Testis (tissue), 3 donors: ENCODE measurements around the gene SYNGR1. TPM values are rescaled to one million over a fixed set of nuclear protein-coding genes. Genes with fewer than 3 reads are reported as not detected.
A peak's percentile ranks its signal among the peaks of the same experiment; 100 is the strongest.

Experiments used
- DNase-seq: peaks from one replicate; pipeline ENCODE4 v3.0.0-alpha.2; 2019
- H3K27ac ChIP-seq, 2 donors: fragments of 200-600 bp; sonication (generic); one replicate each; pipeline ENCODE4 v1.5.1; 2019
- H3K27me3 ChIP-seq: fragments of 200-600 bp; sonication (generic); one replicate; pipeline ENCODE4 v1.5.1; 2019
- H3K36me3 ChIP-seq: fragments of 200-600 bp; sonication (generic); one replicate; pipeline ENCODE4 v1.5.1; 2017; ENCODE audit warnings: low read depth; ENCODE audit errors: missing control alignments
- H3K4me1 ChIP-seq: fragments of 200-600 bp; sonication (generic); one replicate; pipeline ENCODE4 v1.5.1; 2019
- H3K4me3 ChIP-seq, 2 donors: fragments of 200-600 bp; sonication (generic); one replicate each; pipeline ENCODE4 v1.5.1; 2017 to 2019
- H3K9me3 ChIP-seq: fragments of 200-600 bp; sonication (generic); one replicate; pipeline ENCODE4 v1.5.1; 2017
- CTCF ChIP-seq, 3 experiments: fragments of 450-650 bp in 2 of 3; fragments of 200-600 bp in 1 of 3; sonication (generic) in 1 of 3; IDR thresholded peaks; one replicate each; pipeline ENCODE4 v1.5.1; 2016 to 2019; ENCODE audit warnings: antibody characterized with exemption in 3 of 3, mild to moderate bottlenecking in 2 of 3, moderate library complexity in 1 of 3
- POLR2A ChIP-seq: fragments of 450-650 bp; IDR thresholded peaks from one replicate; pipeline ENCODE4 v1.6.1; 2017; ENCODE audit warnings: antibody characterized with exemption, mild to moderate bottlenecking, moderate library complexity
- WGBS, 2 donors: methylation state at CpG; one replicate each; pipeline ENCODE4 v1.1.5; 2018; 5-methylcytosine and 5-hydroxymethylcytosine counted together
- intact Hi-C: fragments of 100-400 bp; cut with DNase I; formaldehyde crosslinking; loops from one replicate; pipeline ENCODE4 v1.15.1; 2023; ENCODE audit warnings: low total_unique reads
- polyA plus RNA-seq: library from polyadenylated mRNA; stranded (reverse); fragments of 350-450 nt; fragmentation: Illumina TruSeq; extraction: RNeasy Lipid Tissue Mini Kit (QIAGEN cat#74804); gene quantifications from one replicate; pipeline ENCODE4 v1.2.3, GENCODE V29; 2014; ENCODE audit warnings: low read depth, low replicate concordance; ENCODE audit not compliant: insufficient read depth
- total RNA-seq, 2 donors: library from RNA; depleted of rRNA; stranded (reverse); fragments of >200 nt; gene quantifications; one replicate each; pipeline ENCODE4 v1.2.3, GENCODE V29; 2016

Gene SYNGR1
- total and polyA plus RNA-seq, 3 donors from 2014 or later = 20.4 to 46.8 (median 32.5) TPM

DNA sequence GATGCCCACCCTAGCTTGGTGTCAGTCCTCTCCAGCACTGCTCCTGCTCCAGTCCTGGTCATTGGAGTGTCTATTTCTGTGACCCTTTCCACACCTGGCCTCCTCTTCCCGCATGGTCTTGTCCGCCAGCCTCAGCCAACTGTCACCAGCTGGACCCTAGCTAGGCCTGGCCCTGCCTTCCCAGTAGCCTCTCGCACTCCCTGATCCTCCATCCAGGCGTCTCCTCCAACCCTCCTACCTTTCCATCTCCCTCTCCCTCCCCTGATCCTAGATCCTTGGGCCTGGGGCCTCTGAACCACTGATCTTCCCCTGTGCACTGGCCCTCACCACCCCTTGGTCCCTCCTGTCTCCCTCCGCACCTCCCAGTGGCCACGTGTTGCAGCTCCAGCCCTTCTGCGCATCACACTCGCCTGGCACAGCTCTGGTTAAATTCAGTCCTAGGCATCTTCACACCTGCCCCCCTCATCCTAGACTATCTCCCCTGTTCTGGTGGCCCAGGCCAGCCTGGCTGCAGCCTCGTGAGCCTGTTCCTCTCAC lies 9.9 kb downstream of the SYNGR1 start:
- no peaks in the 10 kb centered on the region for H3K36me3 ChIP-seq
- DNase-seq = no peak
- WGBS, 2 donors = 80 to 87% methylated on average over 8 to 9 of the region's 9 CpGs
- no peak for TF ChIP-seq CTCF (IDR thresholded peaks at IDR 0.05)
- no peak for TF ChIP-seq POLR2A
- intact Hi-C loops = no loop called here
- no peak overlapping the region for H3K4me3 ChIP-seq
- H3K27ac ChIP-seq = no peak overlapping the region
- no peaks in the 10 kb centered on the region for H3K9me3 ChIP-seq
- peaks cover 32% of the 10 kb centered on the region for H3K4me1 ChIP-seq
- H3K27me3 ChIP-seq = no peaks in the 10 kb centered on the region

DNA sequence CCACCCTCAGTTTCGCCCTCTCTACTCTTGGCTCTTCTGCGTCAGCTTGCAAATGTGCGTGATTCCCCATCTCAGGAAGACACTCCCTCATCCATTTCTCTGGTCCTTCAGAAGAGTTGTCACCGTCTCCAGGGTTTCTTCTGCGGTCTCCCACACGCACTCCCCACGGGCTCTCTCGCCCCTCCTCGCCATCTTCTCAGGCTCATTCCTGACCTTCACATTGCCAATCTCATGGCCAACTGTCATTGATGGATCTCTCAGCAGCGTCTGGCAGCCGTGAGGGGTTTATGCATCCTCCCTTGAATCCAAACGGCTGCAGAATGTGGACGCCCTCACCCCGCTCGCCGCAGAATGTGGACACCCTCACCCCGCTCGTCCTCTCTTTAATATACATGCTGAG lies 10.5 kb downstream of the SYNGR1 start:
- TF ChIP-seq CTCF (IDR thresholded peaks at IDR 0.05) = no peak
- no peak for TF ChIP-seq POLR2A
- intact Hi-C loops = no loop called here
- no peaks in the 10 kb centered on the region for H3K27me3 ChIP-seq
- no peak overlapping the region for H3K27ac ChIP-seq
- H3K36me3 ChIP-seq = no peaks in the 10 kb centered on the region
- no peak overlapping the region for H3K4me3 ChIP-seq
- H3K4me1 ChIP-seq = peaks cover 33% of the 10 kb centered on the region
- no peaks in the 10 kb centered on the region for H3K9me3 ChIP-seq
- 78 to 92% methylated on average over 16 to 18 of the region's 18 CpGs for WGBS, 2 donors
- DNase-seq = no peak

DNA sequence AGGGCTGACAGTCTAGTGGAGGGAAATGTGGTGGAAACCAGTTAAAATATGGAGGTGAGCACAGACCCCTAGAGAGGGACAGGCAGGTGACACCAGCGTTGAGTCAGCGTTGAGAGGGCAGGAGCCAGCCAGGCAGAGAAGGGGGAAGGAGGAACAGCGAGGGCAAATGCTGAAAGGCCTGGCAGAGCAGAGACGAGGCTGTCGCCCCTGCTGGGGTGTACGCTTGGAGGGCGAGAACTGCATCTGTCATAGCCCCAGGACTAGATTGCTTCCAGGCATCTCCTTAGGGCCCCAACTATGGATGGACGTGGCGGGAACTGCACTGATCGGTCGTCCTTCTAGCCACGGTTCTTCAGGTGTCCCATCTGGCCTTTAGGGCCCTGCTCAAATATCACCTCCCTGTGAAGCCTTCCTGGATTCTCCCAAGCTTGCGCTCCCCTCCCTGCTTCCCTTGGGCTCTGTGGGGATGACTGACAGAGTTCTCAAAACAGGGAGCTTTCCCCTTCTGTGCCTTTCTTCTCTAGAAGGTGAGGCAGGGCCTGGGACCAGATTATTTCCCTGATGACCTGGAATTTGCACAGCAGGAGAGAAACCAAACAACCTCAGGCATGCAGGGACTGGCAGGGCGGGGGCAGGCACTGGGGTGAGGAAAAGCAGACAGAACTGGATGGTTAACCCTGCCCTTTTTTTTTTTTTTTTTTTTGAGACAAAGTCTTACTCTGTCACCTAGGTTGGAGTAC lies 11.1 kb downstream of the SYNGR1 start:
- Histone ChIP-seq H3K27me3 (no peaks in the 10 kb centered on the region), H3K4me1 (peaks cover 33% of the 10 kb centered on the region), H3K9me3 (no peaks in the 10 kb centered on the region), H3K4me3 (no peak overlapping the region), H3K27ac (no peak overlapping the region), H3K36me3 (no peaks in the 10 kb centered on the region)
- DNase-seq = no peak
- intact Hi-C loops = no loop called here
- 85 to 87% methylated on average over 14 of the region's 14 CpGs for WGBS, 2 donors
- TF ChIP-seq POLR2A (no peak), CTCF (IDR thresholded peaks at IDR 0.05) (no peak)

- 97 to 100% methylated on average over 7 of the region's 7 CpGs for WGBS, 2 donors
- Histone ChIP-seq H3K4me1 (peaks cover 30% of the 10 kb centered on the region), H3K27me3 (no peaks in the 10 kb centered on the region), H3K27ac (no peak overlapping the region), H3K36me3 (no peaks in the 10 kb centered on the region), H3K4me3 (no peak overlapping the region), H3K9me3 (no peaks in the 10 kb centered on the region)
- intact Hi-C loops = no loop called here
- TF ChIP-seq POLR2A = no peak
- no peak for TF ChIP-seq CTCF (IDR thresholded peaks at IDR 0.05)
- DNase-seq = no peak
These were observed 11.7 kb downstream of the SYNGR1 start for GRCh38 chr22:39361496-39361895.

DNA sequence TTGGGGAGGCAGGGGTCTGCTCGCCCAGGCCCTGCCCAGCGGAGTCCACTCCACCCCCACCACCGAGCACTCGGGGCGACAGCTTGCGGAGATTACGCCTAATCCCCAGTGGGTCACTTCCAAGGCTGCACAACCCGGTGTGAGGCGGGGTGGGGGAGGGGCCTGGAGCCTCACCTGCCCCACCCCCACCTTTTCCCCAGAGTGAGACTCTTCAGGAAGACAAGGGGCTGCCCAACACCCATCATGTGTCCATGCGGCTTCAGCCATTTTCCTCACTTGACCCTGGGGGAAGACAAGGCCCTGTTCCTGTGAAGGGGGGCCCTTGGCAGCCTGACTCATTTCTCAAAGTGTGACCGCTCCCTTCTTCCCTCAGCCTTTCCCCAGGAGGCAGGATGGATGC lies 12.5 kb downstream of the SYNGR1 start:
- peaks cover 29% of the 10 kb centered on the region for H3K4me1 ChIP-seq
- H3K27ac ChIP-seq = peak overlapping the region; percentile 53 to 59
- peak; percentile 47 for DNase-seq
- 56 to 80% methylated on average over 7 to 11 of the region's 11 CpGs for WGBS, 2 donors
- H3K36me3 ChIP-seq = no peaks in the 10 kb centered on the region
- H3K9me3 ChIP-seq = no peaks in the 10 kb centered on the region
- H3K27me3 ChIP-seq = no peaks in the 10 kb centered on the region
- intact Hi-C loops = no loop called here
- H3K4me3 ChIP-seq = no peak overlapping the region
- TF ChIP-seq POLR2A (no peak), CTCF (IDR thresholded peaks at IDR 0.05) (no peak)
